Fibroblast of skin of left quadriceps (primary cell): Measurements from ENCODE around the gene ASPHD1.
A peak's percentile ranks its signal among the peaks of the same experiment; 100 is the strongest.
"Not testable (repeated sequence)": the region's sequence is repeated elsewhere in the genome, so short reads cannot be mapped to it uniquely, and the experiment has no call there.

ENCODE experiments used
- DNase-seq, 2 experiments: peaks; one replicate each; pipeline ENCODE4 v3.0.0-alpha.2; 2013; ENCODE audit warnings: low read depth in 2 of 2

Gene ASPHD1

DNA sequence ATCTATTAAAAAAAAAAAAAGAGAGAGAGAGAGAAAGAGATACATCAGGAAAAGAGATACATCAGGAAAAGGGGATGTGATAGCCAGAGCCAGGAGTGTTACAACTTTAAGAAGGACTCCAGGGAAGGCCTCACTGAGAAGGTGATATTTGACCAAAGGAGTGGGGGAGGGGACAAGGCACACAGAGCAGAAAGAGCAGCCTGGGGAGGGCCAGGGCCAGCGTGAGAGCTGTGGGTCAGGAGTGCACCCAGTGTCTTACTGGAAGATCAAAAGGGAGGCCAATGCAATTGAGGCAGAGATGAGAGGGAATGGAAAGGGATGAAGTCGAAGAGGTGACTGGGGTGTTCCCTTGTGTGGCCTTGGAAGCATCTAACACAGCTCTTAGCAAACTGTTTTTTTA is 7.7 kb downstream of the ASPHD1 start:
- DNase-seq, result no peak

DNA sequence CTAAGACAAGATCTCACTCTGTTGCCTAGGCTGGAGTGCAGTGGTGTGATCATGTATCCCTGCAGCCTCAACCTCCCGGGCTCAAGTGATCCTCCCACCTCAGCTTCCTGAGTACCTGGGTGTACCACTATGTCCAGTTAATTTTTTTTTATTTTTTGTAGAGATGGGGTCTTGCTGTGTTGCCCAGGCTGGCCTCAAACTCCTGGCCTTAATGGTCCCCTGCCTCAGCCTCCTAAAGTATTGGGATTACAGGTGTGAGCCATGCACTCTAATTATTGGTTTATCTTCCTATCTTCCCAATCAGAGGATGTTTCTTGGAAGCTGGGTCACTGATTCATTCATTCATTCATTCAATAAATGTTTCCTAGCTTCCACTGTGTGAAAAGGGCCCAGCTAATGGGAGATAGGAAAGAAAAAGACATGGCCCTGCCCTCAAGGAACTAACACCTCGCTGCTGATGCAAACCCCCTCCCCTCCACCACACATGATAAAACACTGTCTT is 8.5 kb downstream of the ASPHD1 start:
- no peak for DNase-seq

- peak; percentile 21 to 24 for DNase-seq
Observed at GRCh38 chr16:29909391-29909790, 9.1 kb downstream of the ASPHD1 start.

GRCh38 chr16:29909851-29910250 is 9.6 kb downstream of the ASPHD1 start:
- not testable (repeated sequence) for DNase-seq

DNA sequence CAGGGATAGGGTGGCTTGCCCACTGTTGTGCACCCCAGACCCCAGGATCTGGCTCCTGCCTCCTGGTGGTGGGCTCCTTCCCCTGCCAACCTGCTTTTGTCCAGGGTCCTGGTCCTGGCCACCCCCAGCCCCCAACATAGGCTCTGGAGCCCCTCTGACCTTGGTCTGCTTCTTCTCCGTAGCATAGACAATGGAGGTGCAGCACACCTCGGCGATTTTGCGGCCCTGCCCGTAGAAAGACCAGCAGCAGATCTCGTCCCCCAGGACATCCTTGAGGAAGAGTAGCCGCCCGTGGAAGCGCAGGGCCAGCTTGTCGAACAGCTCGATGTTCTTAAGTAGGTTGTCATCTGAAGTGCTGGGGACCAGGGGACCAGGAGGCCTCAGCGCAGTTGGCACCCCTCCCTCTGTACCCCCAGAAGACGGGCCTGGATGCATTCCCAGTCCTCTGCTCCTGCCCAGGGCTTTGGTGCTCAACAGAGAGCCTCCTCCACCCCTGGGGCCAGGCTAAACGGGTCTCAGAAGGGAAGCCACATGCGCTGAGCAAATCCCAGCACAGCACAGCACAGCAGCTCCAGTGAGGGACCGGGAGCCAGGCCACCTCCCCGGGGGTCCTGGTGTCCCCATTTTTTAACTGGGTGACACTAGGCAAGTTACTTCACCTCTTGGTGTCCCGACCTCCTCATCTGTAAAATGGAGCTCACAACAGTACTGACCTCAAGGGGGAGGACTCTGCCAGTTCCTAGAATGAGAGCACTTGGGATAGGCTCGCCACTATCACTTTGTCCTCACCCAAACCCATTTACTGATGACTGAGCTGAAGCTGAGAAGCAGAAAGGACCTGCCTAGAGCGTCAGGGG is 10.8 kb downstream of the ASPHD1 start:
- DNase-seq, result no peak

GRCh38 chr16:29911676-29912010 is 11.4 kb downstream of the ASPHD1 start:
- DNase-seq, result no peak

GRCh38 chr16:29912087-29912486 is 11.8 kb downstream of the ASPHD1 start:
- no peak for DNase-seq

- DNase-seq, result no peak
Observed at GRCh38 chr16:29913514-29913913, 13.2 kb downstream of the ASPHD1 start.

DNA sequence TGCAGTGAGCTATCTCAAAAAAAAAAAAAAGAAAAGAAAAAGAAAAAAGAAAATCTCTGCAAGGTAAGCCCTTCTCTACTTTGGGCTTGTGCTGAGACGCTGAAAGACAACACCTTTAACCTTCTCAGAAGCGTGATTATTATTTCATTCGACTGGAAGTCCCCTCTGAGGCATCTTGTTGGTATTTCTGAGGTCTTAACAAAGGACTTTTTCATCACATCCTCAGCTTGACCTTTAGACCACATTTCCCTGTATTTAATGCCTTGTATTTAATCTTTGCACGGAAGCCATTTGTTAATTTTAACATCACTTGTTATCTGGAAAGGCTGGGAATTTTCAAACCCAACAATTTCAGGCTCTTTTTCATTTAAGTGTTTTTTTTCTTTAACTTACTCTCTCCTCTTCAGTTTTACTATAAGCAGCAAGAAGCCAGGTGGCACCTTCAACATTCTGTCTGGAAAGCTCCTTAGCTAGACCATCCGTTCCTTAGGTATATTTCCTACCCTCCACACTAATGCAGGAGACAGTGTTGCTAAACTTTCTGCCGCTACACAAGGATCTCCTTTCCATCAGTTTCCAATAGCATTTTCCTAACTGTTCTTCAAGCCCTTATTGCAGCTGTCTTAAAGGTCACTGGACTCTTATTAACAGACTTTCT is 15.4 kb downstream of the ASPHD1 start:
- no peak for DNase-seq

GRCh38 chr16:29916979-29917378 is 16.7 kb downstream of the ASPHD1 start:
- DNase-seq, result no peak

DNA sequence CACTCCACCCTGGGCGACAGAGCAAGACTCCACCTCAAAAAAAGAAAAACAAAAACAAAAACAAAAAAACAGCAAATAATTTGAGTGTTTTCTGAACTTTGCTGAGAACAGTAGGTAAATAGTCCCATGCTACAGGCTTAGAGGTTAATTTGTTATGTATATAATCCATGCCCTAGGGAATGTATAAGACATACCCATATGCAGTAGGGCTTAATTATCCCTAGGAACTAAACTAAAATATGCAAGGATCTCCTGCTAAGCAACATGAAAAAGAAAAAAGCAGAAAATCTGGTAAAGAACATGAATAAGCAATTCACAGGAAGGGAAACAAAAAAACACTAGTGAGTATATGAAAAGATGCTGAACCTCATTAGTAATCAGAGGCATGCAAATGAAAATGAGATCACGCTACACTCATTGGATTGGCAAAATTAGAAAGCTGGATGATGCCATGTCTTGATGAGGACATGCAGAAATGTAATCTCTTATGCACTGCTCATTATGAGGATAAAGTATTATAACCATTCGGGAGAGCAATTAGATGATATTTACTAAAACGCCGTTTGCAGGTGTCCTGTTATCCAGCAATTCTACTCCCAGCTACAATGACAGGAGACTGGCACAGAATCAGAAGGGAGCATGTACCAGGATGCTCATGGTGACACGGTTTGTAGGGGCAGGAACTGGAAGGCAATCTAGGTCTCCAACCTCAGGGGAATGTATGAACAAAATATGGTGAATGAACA is 20.2 kb downstream of the ASPHD1 start:
- DNase-seq, result no peak

GRCh38 chr16:29921034-29921385 is 20.7 kb downstream of the ASPHD1 start:
- no peak for DNase-seq

DNA sequence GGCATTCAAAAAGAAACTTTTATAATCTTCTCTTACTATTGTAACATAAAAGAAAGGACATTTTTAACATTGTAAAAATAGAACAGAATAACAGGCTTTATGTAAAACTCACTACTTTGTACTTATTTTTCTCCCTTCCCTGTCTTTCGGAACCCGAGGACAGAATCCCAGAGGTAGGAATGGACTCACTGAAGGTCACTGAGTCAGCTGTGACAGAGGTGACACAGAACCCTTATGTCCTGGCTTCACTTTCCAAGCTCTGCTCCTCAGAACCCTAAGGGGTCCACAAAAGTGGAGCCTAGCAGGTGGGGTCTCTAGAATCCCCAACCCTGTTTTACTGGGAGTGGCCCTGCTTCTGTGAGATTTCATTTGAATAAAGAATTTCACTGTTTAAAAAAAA is 22.0 kb downstream of the ASPHD1 start:
- no peak for DNase-seq

GRCh38 chr16:29922986-29923501 is 22.8 kb downstream of the ASPHD1 start:
- no peak for DNase-seq

GRCh38 chr16:29925105-29925756 is 24.9 kb downstream of the ASPHD1 start:
- no peak for DNase-seq

DNA sequence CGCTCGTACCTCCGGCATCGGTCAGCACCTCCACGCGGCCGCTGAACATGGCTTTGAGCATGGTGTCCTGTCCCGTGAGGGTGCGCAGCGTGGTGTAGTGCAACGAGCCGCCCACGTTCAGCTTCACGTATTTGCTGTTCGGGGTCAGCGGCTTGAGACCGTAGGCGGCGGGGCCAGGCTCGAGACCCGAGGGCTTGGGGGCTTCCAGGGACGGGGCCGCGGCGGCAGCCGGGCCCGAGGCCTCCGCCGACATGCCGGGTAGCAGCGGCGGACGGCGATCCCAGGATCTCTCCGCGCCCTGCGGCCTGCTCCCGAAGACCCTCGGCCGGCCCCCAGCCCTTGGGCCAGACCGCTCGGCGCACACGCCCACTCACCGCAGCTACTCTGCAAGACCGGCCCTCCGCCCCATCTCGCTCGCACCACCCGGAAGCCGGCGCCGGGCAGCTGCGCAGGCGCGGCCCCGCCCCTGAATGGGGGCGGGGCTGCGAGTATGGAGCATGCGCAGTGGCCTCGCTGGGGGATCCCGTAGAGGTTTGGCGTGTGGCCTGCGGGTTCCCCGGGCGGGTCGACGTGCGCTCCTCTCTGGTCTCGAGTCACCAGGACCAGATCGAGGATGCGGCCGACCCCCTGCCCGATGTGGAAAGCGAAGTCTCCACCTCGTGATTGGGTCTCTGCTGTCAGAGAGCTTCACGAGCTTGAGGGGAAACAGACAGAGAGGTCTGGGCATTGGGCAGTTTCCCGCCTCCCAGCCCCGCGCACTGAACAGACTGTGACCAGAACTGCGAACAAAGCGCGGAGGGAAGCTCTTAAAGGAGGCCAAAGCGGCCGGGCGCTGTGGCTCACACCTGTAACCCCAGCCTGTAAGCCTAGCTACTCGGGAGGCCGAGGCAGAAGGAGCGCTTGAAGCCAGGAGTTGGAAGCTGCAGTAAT is 25.8 kb downstream of the ASPHD1 start, which contains the start of gene KCTD13:
KCTD13 (minus strand) TSS at position 446 of the 930 bp plus-strand sequence; CDS start at position 253, 193 bp downstream.
- peak; percentile 60 to 69 for DNase-seq

GRCh38 chr16:29926711-29927052 is 26.4 kb downstream of the ASPHD1 start:
- no peak for DNase-seq

DNA sequence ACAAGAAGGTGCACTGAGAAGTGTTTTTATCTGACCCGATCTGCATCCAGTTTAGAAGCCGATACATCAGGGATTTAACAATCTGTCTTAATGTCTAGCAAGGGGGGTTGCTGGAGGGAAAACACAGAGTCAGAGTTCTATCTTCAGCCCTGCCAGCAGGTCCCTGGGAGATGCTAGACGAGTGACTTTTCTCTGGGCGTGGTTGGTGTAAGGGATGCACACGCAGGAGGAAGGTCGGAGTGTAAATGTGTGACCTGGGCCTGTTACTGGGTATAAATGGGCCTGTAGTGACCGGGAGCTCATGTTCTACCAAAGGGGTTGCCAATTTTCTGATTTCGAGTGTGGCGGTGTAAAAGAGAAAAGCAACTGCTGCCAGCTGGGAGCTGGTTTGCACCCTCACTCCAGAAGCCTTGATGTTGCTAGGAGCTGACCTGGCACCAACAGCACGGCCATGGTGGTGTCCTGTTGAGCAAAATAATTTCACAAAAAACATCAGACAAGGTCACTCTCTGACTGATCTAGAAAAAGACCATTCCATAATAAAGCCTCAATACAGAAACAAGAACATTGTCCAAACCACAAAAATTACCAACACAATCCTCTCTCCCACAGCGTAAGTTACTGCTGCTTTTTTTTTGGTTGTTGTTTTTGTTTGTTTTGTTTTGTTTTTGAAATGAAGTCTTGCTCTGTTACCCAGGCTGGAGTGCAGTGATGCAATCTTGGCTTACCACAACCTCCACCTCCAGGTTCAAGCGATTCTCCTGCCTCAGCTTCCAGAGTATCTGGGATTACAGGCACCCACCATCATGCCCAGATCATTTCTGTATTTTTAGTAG is 27.0 kb downstream of the ASPHD1 start:
- DNase-seq, result no peak

DNA sequence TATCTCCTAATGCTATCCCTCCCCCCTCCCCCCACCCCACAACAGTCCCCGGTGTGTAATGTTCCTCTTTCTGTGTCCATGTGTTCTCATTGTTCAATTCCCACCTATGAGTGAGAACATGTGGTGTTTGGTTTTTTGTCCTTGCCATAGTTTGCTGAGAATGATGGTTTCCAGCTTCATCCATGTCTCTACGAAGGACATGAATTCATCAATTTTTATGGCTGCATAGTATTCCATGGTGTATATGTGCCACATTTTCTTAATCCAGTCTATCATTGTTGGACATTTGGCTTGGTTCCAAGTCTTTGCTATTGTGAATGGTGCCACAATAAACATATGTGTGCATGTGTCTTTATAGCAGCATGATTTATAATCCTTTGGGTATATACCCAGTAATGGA is 31.5 kb downstream of the ASPHD1 start:
- not testable (repeated sequence) for DNase-seq

- DNase-seq, result no peak
Observed at GRCh38 chr16:29940656-29941055, 40.4 kb downstream of the ASPHD1 start.
